B cell (primary cell): ENCODE results near the gene MOCS2. TPM values are rescaled to one million over a fixed set of nuclear protein-coding genes. Genes with fewer than 3 reads are reported as not detected.

Source experiments
- ATAC-seq: fragments of 200-7000 bp; cut with Tn5 transposase; one replicate; pipeline ENCODE4 v1.10.0; 2021; ENCODE audit warnings: low read depth, mild to moderate bottlenecking, moderate number of reproducible peaks, moderate library complexity
- CTCF ChIA-PET: fragments of 350-600 bp; sonication (Branson Sonifier 250); formaldehyde crosslinking; loops from one replicate; lab custom pipeline; 2021; ENCODE audit warnings: antibody characterized with exemption, inconsistent platforms; lab: Charles Lee
- POLR2A ChIA-PET: fragments of 350-600 bp; sonication (Branson Sonifier 250); formaldehyde crosslinking; loops from one replicate; lab custom pipeline; 2021; ENCODE audit warnings: antibody characterized with exemption; lab: Charles Lee
- DNase-seq: peaks from one replicate; pipeline ENCODE4 v3.0.0; 2013
- H2AFZ ChIP-seq: 2 replicates; pipeline ENCODE4 v1.6.1; 2012; ENCODE audit warnings: mild to moderate bottlenecking, low read depth, low read length; ENCODE audit not compliant: insufficient read depth, poor library complexity, severe bottlenecking
- H3K27ac ChIP-seq, 2 donors: 1 replicate in 1 of 2; 2 replicates in 1 of 2; pipeline ENCODE4 v1.5.1; 2012 to 2013; ENCODE audit warnings: low read length in 2 of 2, mild to moderate bottlenecking in 2 of 2, moderate library complexity in 1 of 2
- H3K27me3 ChIP-seq, 4 experiments: fragments of 200-600 bp in 1 of 4; sonication (generic) in 1 of 4; replicated peaks in 1 of 4; 1 replicate in 2 of 4; 2 replicates in 2 of 4; pipeline versions ENCODE4 v1.6.1 to v1.7.0; 2013 to 2016; ENCODE audit warnings: low read length in 3 of 4, mild to moderate bottlenecking in 2 of 4, mixed read lengths in 1 of 4, moderate library complexity in 1 of 4; ENCODE audit not compliant: insufficient read depth in 4 of 4, control insufficient read depth in 3 of 4; ENCODE audit errors: control extremely low read depth in 1 of 4
- H3K36me3 ChIP-seq, 2 experiments: replicated peaks in 1 of 2; 1 replicate in 1 of 2; 2 replicates in 1 of 2; pipeline versions ENCODE4 v1.6.1 to v1.7.1; 2013; ENCODE audit warnings: low read length in 1 of 2; ENCODE audit not compliant: insufficient read depth in 2 of 2, control insufficient read depth in 1 of 2; ENCODE audit errors: control extremely low read depth in 1 of 2, extremely low read depth in 1 of 2
- H3K4me1 ChIP-seq, 2 donors: fragments of 200-600 bp in 1 of 2; sonication (generic) in 1 of 2; 1 replicate in 1 of 2; 2 replicates in 1 of 2; pipeline versions ENCODE4 v1.5.1 to v1.6.1; 2013 to 2017; ENCODE audit warnings: low read length in 2 of 2; ENCODE audit not compliant: control insufficient read depth in 2 of 2, insufficient read depth in 2 of 2
- H3K4me2 ChIP-seq: replicated peaks from 2 replicates; pipeline ENCODE3; 2012; ENCODE audit warnings: mild to moderate bottlenecking, low read depth, low read length; ENCODE audit not compliant: poor library complexity, severe bottlenecking
- H3K4me3 ChIP-seq, 5 experiments: fragments of 200-600 bp in 1 of 5; sonication (generic) in 1 of 5; 1 replicate in 3 of 5; 2 replicates in 2 of 5; pipeline versions ENCODE4 v1.5.1 to v1.7.0; 2011 to 2016; ENCODE audit warnings: low read length in 4 of 5, mild to moderate bottlenecking in 4 of 5, low read depth in 2 of 5, control low read depth in 1 of 5, moderate library complexity in 1 of 5; ENCODE audit not compliant: insufficient read depth in 1 of 5; ENCODE audit errors: control extremely low read depth in 1 of 5, extremely low read depth in 1 of 5
- H3K79me2 ChIP-seq: fragments of 200-600 bp; sonication (generic); one replicate; pipeline ENCODE4 v1.6.0; 2016; ENCODE audit warnings: low read length; ENCODE audit not compliant: control insufficient read depth, insufficient read depth
- H3K9ac ChIP-seq: fragments of 200-600 bp; sonication (generic); 2 replicates; pipeline ENCODE4 v1.6.1; 2017; ENCODE audit warnings: mild to moderate bottlenecking, low read length, moderate library complexity
- H3K9me3 ChIP-seq, 3 donors: one replicate each; pipeline versions ENCODE4 v1.6.1 to v1.7.1; 2013; ENCODE audit warnings: low read length in 2 of 3; ENCODE audit not compliant: control insufficient read depth in 2 of 3, insufficient read depth in 1 of 3; ENCODE audit errors: control extremely low read depth in 1 of 3
- H4K20me1 ChIP-seq: 2 replicates; pipeline ENCODE4 v1.6.0; 2012; ENCODE audit warnings: mild to moderate bottlenecking, low read length; ENCODE audit not compliant: insufficient read depth, control insufficient read depth, poor library complexity, severe bottlenecking
- H3K27ac Mint-ChIP-seq: one replicate; pipeline ENCODE4 v1.8.0; 2021; ENCODE audit warnings: mixed read lengths
- H3K27me3 Mint-ChIP-seq: one replicate; pipeline ENCODE4 v1.8.0; 2021; ENCODE audit warnings: mixed read lengths
- H3K4me1 Mint-ChIP-seq: one replicate; pipeline ENCODE4 v1.8.0; 2021; ENCODE audit warnings: mixed read lengths
- H3K4me3 Mint-ChIP-seq: one replicate; pipeline ENCODE4 v1.8.0; 2021; ENCODE audit warnings: mixed read lengths
- H3K9me3 Mint-ChIP-seq: one replicate; pipeline ENCODE4 v1.8.0; 2022; ENCODE audit warnings: mixed read lengths; ENCODE audit not compliant: insufficient read depth
- EZH2 ChIP-seq: IDR thresholded peaks from 2 replicates; pipeline ENCODE4 v1.6.1; 2012; ENCODE audit warnings: borderline replicate concordance, low read depth, mild to moderate bottlenecking, moderate library complexity, low read length; ENCODE audit not compliant: insufficient read depth, poor library complexity, severe bottlenecking
- WGBS: methylation state at CpG from one replicate; pipeline ENCODE4 v1.1.5; 2013; ENCODE audit warnings: missing lambda C conversion rate; ENCODE audit not compliant: insufficient coverage; 5-methylcytosine and 5-hydroxymethylcytosine counted together
- intact Hi-C: fragments of 100-400 bp; cut with micrococcal nuclease; formaldehyde crosslinking; loops from one replicate; pipeline ENCODE4 v1.10.0; 2022
- polyA plus RNA-seq: library from polyadenylated mRNA; depleted of rRNA; stranded (reverse); fragments of >200 nt; gene quantifications from 2 replicates; pipeline ENCODE4 v1.2.3, GENCODE V29; 2012
- total RNA-seq, 2 donors: library from RNA; stranded (reverse); fragments of 120-200 nt in 1 of 2; gene quantifications; 1 replicate in 1 of 2; 2 replicates in 1 of 2; pipeline versions ENCODE4 v1.2.3 to v1.2.4, GENCODE V29; 2013 to 2022
- TF ChIP-seq, protein P1 (sequence below): fragments of 200-600 bp; IDR thresholded peaks from one replicate; pipeline ENCODE4 v1.8.0; 2022; ENCODE audit warnings: antibody characterized with exemption, mild to moderate bottlenecking

The MOCS2 gene
- total and polyA plus RNA-seq, 2 donors (not counting 1 experiment from before 2014, with no cell fraction given) = 7.5 to 15.3 TPM

DNA sequence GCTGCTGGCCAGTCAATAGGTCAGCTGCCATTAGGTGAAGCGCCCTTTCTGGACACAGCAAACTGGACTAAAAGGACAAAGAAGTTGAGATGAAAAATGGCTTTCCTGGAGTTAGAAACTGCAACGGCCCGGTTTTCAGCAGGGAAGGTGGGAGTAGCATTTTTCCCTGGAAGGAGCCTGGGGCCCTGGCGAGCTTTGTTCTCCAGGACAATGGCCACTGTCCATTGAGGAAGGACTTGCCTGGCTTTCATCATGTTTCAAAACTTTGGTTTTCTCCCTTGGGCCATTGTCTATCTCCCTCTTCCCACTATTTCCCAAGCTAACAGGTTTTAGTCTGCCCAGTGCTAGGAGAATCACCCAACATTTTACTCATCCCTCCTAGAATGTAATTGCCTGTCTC, 56.2 kb downstream of the MOCS2 start:
- Histone ChIP-seq H3K4me1 (no peaks in the 10 kb centered on the region), H3K4me2 (no peak overlapping the region), H3K79me2 (no peaks in the 10 kb centered on the region), H3K27ac (no peak overlapping the region), H2AFZ (no peak overlapping the region), H4K20me1 (no peaks in the 10 kb centered on the region), H3K4me3 (no peak overlapping the region), H3K9ac (no peak overlapping the region), H3K36me3 (no peaks in the 10 kb centered on the region), H3K9me3 (no peaks in the 10 kb centered on the region), H3K27me3 (peaks cover 0 to 4% (median 0%) of the 10 kb centered on the region in 4 experiments)
- Mint-ChIP-seq H3K9me3 (no peaks in the 10 kb centered on the region), H3K27ac (no peak overlapping the region), H3K27me3 (peaks cover 12% of the 10 kb centered on the region), H3K4me1 (no peaks in the 10 kb centered on the region), H3K4me3 (no peak overlapping the region)
- TF ChIP-seq EZH2 = no peak
- TF ChIP-seq, protein P1, sequence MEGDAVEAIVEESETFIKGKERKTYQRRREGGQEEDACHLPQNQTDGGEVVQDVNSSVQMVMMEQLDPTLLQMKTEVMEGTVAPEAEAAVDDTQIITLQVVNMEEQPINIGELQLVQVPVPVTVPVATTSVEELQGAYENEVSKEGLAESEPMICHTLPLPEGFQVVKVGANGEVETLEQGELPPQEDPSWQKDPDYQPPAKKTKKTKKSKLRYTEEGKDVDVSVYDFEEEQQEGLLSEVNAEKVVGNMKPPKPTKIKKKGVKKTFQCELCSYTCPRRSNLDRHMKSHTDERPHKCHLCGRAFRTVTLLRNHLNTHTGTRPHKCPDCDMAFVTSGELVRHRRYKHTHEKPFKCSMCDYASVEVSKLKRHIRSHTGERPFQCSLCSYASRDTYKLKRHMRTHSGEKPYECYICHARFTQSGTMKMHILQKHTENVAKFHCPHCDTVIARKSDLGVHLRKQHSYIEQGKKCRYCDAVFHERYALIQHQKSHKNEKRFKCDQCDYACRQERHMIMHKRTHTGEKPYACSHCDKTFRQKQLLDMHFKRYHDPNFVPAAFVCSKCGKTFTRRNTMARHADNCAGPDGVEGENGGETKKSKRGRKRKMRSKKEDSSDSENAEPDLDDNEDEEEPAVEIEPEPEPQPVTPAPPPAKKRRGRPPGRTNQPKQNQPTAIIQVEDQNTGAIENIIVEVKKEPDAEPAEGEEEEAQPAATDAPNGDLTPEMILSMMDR = no peak
- intact Hi-C loops = no loop called here
- ChIA-PET POLR2A (no interaction called here), CTCF (no interaction called here)
- DNase-seq (no peak), ATAC-seq (no peak)
- WGBS = 88% methylated on average over 4 of the region's 4 CpGs

DNA sequence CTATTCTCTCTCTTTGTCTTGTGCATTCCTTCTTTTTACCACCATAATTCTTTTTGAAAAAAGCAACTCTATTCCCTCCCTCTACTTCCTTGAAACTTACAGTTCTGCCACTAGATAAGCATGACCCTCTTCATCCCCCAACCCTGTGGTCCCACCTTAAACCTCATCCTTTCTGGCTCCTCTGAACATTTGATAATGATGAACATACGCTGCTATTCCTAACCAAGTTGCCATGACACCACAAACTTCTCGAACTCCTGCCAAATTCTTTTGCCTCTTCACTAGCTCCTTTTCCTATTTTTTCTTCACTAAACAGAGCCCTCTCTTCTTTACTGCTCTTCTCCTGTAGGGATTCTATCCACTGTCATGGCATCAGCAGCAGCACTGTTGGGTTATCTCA, 57.1 kb downstream of the MOCS2 start:
- Histone ChIP-seq H3K27ac (no peak overlapping the region), H3K79me2 (no peaks in the 10 kb centered on the region), H3K36me3 (no peaks in the 10 kb centered on the region), H3K9ac (no peak overlapping the region), H3K27me3 (peaks cover 0 to 4% (median 0%) of the 10 kb centered on the region in 4 experiments), H3K9me3 (no peaks in the 10 kb centered on the region), H4K20me1 (no peaks in the 10 kb centered on the region), H3K4me2 (no peak overlapping the region), H2AFZ (no peak overlapping the region), H3K4me3 (no peak overlapping the region), H3K4me1 (no peaks in the 10 kb centered on the region)
- no peak for DNase-seq
- intact Hi-C loops = no loop called here
- WGBS = 95% methylated on average over 2 of the region's 2 CpGs
- no peaks in the 10 kb centered on the region for H3K4me1 Mint-ChIP-seq
- ChIA-PET POLR2A (no interaction called here), CTCF (no interaction called here)
- H3K27me3 Mint-ChIP-seq = peaks cover 15% of the 10 kb centered on the region
- H3K9me3 Mint-ChIP-seq = no peaks in the 10 kb centered on the region
- no peak for TF ChIP-seq EZH2
- TF ChIP-seq, protein P1 = no peak
- H3K4me3 Mint-ChIP-seq = no peak overlapping the region
- H3K27ac Mint-ChIP-seq = no peak overlapping the region
- no peak for ATAC-seq
